HG03457 (cell line): Measurements from ENCODE around the gene WDR7.
A peak's percentile ranks its signal among the peaks of the same experiment; 100 is the strongest.

Experiments
- ATAC-seq: cut with Tn5 transposase; IDR thresholded peaks from one replicate; pipeline ENCODE4 v1.9.1; 2021; ENCODE audit warnings: moderate number of reproducible peaks; ENCODE audit not compliant: unreplicated experiment

WDR7 gene

DNA sequence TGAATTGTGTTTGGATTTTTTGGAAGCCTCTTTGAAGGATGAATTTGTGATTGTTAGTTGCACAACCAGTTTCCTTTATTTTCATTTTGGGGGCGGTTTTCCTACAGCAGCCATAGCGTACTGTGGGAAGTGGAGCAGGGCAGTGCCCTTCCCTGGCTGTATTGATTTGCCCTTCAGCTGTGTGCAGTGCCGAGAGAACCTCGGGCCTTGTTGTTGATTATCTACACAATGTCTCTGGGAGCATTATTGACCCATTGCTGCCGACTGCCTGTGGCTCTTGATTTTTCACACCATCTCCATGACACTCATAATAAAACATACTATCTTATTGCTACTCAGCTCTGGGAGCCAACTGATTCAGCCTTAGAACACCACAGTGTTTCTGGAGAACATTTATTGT lies 333.6 kb downstream of the WDR7 start:
- ATAC-seq: no peak

DNA sequence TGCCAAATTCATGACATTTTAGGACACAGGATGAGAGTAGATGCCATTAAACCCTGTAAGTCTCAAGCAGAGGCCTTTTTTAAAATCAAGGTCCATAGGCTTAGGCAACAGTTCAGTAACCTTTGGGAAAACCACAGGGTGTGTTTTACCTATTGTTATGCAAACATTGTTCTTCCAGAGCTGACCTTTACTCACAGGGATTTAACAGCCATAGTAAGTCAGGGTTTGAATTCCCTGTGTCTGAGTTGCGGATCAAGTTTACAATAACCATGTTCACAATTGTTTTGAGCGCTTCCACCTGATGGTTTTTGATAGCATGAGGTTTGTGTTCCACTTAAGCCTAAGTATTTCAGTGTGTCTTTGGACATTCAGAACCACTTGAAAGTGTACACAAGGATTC lies 335.7 kb downstream of the WDR7 start:
- ATAC-seq: no peak

DNA sequence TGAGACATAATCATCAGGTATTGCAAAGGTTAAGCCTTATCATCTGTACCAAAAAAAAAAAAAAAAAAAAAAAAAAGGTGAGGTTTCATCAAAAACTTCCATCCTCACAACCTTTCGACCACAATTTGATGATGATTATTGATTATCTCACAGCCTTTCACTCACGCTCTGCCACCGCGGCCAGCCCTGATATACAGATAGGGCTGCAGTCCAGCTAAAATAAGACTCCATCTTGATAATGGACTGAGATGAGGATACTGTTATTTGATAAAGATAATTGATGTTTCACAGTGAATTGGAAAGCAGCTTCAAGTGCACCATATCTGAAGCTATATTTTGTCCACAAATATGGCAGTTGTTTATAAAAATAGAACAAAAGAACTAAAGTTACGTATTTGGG lies 336.1 kb downstream of the WDR7 start:
- ATAC-seq: no peak

DNA sequence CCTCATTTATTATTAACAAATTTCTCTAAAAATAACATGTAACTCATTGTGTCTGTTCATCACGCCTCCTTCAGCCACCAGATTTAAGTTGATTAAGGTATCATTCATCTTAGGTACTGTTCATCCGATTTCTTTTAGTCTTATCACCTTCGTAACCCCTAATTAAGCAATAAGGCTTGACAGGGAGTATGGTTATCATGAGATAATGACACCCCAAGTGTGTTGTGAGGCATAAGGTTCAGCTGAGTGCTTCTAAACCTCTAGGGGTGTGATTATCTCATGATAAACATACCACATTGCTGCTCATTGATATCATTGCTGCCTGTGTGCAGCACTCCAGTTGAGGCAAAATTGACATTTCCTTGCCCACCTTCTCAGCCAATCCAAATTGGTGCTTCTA lies 336.9 kb downstream of the WDR7 start:
- ATAC-seq: no peak

DNA sequence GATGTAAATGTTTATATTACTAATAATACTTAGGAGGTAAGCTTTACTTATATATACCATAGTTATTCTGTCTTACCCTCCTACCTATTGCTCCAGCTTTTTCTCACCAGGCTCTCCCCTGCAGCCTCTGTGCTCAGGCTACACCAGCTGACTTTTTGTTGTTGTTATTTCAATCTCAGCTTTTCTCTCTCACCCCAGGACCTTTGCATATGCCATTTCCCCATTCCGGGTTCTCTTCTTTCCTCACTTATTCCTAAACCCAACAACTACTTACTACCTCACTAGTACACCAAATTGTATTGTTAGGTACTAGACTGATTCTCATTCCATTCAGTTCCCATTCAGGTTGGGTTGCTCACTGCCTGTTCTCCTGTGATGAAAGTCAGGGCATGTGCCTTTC lies 339.5 kb downstream of the WDR7 start:
- ATAC-seq: no peak

DNA sequence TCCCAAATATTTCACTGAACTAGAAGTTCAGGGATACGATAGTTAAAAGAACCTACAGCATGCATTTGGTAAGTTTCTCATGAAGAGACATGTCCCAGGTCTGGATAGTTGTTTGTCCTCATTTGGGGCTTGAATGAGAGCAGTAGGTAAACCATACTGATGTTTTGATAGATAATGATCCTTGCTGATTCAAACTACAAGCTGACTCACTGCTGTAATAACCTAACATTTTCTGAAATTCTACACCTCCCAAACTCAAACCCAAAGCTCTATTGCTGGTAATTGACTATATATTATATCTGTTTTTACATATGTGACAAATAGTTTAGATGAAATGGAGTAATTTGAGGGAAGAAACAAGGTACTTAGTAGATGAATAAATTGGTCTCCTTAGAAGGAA lies 341.6 kb downstream of the WDR7 start:
- no peak for ATAC-seq

DNA sequence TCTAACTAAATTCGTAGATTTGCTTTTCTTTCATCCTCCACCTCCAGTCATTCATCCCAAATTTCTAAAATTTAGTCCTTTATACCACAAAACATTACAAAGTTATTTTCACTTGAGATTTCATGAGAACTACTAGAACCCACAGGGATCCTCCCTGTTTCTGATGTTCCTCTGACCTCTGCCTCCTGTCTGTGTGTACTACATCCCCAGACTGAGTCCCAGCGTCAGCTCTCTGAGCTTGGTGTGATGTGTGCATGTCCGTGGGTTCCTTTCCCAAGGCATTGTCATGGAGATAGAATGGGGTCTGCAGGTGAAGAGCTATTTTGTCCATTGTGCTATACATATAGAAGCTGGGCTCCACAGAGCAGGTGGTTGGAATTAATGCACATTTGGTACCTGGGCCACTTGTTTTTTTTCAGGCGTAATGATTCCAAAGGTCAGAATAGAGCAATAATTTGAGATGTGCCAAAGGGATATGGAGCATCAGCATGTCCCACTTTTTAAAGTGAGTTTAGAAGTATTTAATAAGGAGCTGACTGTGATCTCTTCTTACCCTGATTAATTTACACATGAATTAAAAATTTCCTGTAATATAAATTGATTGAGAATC lies 344.5 kb downstream of the WDR7 start:
- ATAC-seq: no peak

DNA sequence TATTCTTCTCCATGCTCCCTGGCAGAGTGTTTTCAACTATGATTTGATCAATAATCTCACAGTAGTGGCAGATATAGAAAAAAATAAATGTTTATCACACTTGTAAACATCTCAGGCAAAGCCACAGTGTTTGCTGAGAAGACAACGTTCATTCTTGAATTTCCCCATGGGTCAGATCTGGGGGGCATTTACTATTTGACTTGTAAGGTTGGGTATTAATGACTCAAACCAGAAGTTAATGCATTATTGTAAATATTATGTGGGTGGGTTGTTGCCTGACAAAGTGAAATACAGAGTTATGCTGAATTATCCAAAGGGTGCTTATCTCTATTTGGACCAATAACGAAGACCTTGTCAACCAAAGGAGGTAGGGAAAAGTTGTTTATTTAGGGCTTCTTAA lies 346.0 kb downstream of the WDR7 start:
- ATAC-seq: no peak

DNA sequence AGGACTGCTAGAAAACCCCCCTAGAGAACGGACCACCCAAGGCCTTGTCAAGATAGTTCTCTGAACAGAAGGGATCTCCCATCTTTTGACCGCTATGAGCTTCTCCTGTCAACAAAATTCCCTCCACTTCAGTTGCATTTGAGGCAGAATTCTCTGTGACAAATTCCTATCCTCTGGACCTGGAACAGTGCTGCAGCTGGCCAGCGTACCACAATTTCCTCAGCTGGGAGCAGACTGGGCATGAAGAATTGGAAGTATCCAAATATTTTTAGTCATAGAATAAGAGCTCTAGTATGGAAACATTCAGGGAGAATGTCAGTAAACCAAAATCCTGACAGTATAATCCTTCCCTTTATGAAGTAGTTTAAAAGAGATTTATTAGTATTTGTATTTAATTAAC lies 348.7 kb downstream of the WDR7 start:
- ATAC-seq: no peak

DNA sequence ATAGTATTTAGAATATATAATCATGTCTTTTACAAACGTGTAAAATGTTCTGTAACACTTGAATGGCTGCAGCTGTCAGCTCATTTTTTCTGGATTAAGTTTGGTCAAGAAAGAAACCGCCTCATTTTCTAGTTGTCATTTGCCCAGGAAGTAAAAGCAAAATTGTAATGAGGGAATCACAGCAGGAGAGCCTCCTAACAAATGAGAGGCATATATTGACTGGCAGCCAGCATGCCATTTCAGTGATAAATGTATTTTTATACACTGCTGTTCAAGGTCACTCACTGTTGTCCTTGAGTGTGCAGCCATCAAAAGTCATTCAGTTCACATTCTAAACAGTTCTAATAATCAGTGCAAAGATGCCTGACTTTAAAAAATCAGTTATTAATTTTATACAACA lies 351.5 kb downstream of the WDR7 start:
- no peak for ATAC-seq

DNA sequence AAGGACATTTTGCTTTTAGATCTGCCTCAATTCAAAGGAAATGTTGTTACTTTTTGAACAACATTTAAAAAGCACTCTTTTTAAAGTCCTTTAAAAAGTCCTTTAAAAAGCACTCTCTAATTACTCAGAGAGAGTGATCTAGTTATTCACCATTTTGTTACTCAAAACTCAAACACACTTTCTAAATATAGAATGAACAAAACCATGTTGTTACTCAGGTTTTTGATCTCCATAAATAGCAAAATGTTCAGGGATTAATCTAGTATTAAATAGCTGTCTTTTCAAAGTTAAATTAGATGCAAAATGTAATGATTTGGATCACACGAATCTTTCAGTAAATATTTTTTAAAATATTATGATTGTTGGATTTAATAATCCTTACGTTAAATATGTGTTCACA lies 352.2 kb downstream of the WDR7 start:
- no peak for ATAC-seq

DNA sequence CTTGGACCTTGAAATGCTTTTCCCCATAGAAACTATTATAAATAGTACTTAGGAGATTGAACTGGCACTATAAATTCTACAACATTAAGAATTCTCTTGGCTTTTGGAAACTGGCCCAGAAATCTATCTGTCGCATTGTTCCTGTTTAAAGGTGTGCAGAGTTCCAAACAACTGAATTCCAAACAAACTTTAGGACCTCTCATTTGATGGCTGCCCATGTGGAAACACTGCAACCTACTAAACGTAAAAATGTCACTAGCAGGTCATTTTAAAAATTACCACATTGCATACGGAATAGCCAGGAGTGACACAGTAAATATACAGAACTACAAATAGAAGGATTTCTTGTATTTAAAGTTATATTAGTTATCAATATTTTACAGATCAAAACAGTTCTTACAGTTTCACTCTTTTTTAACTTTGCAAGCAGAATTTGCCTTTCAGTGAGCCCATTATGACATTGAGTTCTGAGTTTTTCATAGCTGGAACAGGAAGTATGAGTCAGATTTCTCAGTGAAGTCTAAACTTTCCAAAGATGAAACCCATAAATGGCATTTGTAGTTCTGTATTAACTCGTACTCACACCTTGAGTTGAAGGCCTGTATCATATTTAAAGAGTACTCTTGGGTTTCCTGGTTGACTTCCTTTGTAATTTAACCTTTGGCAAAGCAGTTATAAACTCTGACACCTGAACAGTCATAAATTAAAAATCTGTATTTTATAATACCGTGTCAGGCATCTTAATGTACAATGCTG lies 353.4 kb downstream of the WDR7 start:
- ATAC-seq: peak; percentile 96

DNA sequence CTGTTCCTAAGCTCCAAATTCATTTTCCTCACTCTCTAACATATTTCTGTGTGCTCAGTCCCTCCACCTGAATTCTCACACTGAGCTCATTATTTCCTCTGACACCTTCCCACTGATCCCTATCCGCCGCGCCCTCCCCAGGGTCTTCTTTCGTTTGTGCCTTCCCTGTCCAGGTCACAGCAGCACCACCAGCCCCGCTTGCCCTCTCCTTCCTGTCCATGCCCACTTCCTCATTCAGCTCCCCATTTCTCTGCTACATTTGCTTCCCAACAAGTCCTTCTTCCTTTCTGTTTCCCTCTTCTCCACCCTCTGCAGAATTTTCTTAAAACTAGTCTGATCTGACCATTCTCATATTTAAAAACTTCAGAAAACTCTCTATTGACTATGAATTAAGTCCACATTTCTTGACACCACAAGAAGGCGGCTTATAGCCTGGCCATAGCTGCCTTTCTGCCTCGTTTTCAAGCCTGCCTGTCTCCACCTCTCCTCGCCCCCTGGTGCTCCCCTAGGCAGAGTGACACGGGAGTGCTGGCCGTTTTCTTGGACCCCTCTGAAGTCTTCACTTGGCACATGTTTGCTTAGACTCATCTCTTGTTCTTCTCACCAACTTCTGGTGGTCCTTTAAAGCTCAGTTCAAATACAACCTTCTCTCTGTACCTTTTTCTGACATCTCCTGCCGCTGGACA lies 357.0 kb downstream of the WDR7 start:
- no peak for ATAC-seq

DNA sequence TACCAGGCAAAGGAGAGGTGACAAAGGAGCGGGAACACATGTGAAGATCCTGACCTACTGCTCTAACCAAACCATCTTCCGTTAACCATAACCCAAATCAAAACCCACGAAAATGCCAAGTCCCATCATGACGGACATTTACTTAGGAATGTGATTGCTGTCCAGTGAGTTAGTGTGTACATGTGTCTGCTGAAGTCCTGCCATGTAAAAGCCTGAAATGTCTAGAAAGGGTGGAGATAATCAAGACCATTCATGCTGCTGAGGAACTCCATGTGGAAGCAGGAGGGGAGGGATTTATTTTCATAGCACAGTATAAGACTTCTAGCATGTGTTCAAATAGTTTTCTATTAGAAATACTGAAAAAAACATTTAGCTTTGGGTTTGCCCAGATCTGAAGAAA lies 358.7 kb downstream of the WDR7 start:
- ATAC-seq: no peak

DNA sequence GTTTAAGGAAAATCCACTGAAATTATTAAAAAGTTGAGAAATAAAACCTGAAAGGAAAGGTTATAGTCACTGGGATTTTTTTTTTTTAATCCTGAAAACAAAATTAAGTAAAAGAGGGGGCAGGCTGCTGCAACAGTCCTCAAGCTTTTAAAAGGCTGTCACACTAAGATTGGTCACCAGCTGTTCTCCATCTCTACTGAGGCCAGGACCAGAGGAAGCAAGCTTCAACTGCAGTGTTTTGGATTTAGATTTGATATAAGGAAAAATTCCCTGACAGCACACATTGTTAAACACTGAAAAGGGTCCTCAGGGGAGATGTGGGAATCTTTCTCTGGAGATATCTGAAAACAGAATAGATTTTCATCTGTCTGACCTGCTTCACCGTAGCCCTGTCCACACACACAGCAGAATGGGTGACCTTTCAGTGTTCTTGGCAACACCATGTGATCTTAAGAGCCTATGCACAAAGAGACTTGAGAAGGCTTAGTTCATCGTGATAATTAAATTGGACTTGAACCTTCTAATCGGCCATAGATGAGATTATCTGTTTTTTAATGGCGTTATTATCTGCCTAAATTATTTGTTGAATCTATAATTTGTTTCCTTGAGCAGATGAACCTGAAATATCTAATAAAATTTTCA lies 363.7 kb downstream of the WDR7 start:
- no peak for ATAC-seq

DNA sequence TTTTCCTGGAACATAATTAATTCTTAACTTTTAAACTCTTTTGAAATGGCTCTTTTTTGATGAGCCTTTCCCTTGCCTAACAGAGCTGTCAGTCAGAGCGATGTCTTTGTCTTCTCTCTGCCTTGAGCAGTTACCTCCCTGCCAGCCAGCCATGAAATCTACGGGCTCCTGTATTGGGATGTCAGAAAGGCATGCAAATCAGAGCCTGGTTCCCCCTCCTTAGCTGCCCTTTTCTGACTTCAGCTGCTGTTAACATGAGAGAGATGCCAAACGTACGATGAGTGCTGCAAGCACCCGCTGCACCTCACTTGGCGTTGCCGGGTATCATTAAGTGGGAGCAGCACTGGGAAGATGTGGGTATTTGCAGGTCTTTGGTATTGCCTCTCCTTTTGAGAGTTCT lies 364.3 kb downstream of the WDR7 start:
- no peak for ATAC-seq

DNA sequence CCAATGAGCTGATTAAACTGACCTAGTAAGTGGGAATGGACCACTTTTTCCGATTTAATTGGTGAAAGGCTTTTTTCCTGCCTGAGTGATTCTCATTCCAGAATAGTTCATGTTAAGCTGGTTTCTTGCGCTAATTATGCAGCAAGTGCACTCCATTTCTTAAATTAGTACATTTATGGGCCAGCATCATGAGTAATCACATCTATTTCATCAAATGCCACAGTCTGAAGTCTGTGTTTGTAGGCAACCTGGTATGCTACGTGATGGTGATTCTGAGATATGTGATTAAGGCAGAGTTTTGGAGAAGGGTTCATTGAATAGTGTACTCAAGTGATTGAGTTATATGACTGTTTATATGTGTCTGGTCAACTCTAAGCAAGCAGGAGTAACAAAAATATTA lies 367.7 kb downstream of the WDR7 start:
- ATAC-seq: no peak

DNA sequence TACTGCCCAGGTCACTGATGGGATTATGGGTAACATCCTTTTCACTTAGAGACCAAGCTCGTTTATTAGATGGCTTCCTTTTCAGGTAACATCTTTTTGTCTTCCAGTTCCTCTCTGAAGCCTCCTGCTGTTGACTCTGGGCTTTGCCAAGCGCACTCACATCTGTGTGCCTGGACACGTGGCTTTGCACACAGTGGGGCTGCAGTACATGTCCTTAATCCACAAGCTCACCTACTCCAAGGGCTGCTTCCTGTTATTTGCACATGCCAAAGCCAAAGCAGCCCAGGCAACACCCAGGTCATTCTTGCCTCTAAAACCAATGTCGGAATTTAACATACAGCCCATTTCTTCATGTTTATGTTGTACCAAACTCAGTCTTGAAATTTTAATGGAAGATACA lies 371.6 kb downstream of the WDR7 start:
- no peak for ATAC-seq

DNA sequence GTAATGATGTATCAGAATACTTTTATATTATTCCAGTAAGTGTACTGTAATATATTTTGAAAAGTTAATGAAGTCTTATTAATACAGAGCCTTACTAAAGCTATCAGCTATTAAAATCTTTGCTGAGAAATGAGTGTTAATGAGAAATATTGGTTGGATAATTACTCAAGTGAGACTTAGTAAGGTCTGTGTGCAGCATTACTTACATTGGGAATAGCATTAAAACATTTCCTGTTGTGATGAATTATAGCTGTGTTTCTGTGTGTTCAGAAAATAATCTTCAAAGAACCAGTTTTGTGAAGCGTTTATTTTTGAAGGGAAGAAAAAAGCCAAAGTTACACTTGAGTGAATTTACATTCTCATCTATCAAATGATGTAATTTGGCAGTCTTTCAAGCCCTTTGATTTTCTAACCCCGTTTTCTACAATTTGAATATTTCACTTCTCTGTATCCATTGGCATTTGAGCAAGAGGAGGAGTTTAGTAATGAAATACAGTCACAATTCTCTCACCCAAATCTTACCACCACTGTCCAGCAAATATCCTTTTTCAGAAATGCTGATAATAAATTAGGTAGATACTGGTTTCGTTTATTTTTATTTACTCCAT lies 372.2 kb downstream of the WDR7 start:
- ATAC-seq: no peak

DNA sequence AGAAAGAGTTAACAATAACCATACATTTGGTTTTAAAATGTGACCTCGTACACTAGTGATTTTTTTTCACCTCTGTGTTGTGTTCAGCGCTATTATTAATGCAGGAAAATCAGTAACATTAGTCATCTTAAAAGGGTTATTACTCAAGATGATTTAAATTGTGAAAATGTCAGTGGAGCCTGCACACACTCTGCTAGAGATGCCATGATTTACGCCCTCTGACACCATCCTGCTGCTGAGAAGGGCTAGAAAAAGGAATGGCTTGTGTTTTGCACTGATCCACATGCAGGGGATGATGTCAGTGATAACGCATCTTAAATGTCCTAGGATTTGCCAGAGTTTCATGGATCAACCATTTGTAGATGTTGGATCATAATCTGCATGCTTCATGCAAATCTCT lies 374.4 kb downstream of the WDR7 start:
- no peak for ATAC-seq

DNA sequence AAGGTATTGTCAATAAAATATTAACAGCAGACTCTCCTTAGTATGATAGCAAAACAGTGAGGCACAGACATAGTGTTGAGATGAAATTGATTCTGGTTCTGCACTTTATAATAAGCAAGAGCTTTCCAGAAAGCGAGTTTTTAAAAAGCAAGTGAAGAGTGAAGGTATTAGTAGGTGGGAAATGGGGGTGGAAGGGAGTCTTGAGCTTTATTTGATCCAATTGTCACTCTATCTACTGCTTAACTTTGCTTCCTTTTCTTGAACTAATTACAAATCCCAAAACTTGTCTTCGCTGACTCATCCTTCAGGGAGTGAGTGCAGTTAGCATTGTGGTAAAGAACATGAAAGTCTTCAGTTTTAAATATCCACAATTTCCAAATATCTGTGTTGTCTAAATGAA lies 375.2 kb downstream of the WDR7 start:
- ATAC-seq: no peak
